PFSK-1 (cell line): ENCODE measurements around the gene JUNB.
A peak's percentile ranks its signal among the peaks of the same experiment; 100 is the strongest.

Experiments used
- FOXP2 ChIP-seq: optimal IDR thresholded peaks from 2 replicates; pipeline ENCODE3; 2011; ENCODE audit warnings: borderline replicate concordance, control low read depth, inconsistent platforms; ENCODE audit not compliant: insufficient read depth; ENCODE audit errors: extremely low read length, extremely low read depth
- POLR2AphosphoS5 ChIP-seq: IDR thresholded peaks from 2 replicates; pipeline ENCODE4 v1.6.1; 2012; ENCODE audit warnings: low read depth, mild to moderate bottlenecking, control low read depth, low read length, moderate library complexity
- REST ChIP-seq, 2 experiments: IDR thresholded peaks; 2 replicates each; pipeline versions ENCODE4 v1.6.1 to v1.8.0; 2011 to 2012; ENCODE audit warnings: low read depth in 2 of 2, low read length in 2 of 2, control low read depth in 1 of 2, inconsistent platforms in 1 of 2, mild to moderate bottlenecking in 1 of 2, moderate library complexity in 1 of 2; ENCODE audit not compliant: insufficient read depth in 1 of 2
- SIN3A ChIP-seq: IDR thresholded peaks from 2 replicates; pipeline ENCODE4 v1.6.1; 2012; ENCODE audit warnings: mild to moderate bottlenecking, low read length, moderate library complexity, borderline replicate concordance; ENCODE audit not compliant: insufficient read depth
- TAF1 ChIP-seq: IDR thresholded peaks from 2 replicates; pipeline ENCODE4 v1.6.1; 2012; ENCODE audit warnings: low read length, control low read depth, borderline replicate concordance; ENCODE audit not compliant: insufficient read depth

JUNB gene

GRCh38 chr19:12834976-12835757 is 43.9 kb downstream of the JUNB start:
- TF ChIP-seq SIN3A (no peak), POLR2AphosphoS5 (peak; percentile 41; the same call in 1 of the 2 replicates), TAF1 (no peak), REST (IDR thresholded peaks at IDR 0.05; ENCODE audit: insufficient read depth in 1 of 2, low read depth in 2 of 2, low read length in 2 of 2) (no peak), FOXP2 (peak; percentile 48)

GRCh38 chr19:12836529-12836863 is 45.2 kb downstream of the JUNB start:
- TF ChIP-seq FOXP2 (no peak), REST (IDR thresholded peaks at IDR 0.05; ENCODE audit: insufficient read depth in 1 of 2, low read depth in 2 of 2, low read length in 2 of 2) (no peak), POLR2AphosphoS5 (no peak), SIN3A (no peak), TAF1 (no peak)

- no peak for TF ChIP-seq REST (IDR thresholded peaks at IDR 0.05; ENCODE audit: insufficient read depth in 1 of 2, low read depth in 2 of 2, low read length in 2 of 2)
- no peak for TF ChIP-seq POLR2AphosphoS5
- TF ChIP-seq SIN3A: no peak; the same call in 1 of the 2 replicates
- no peak for TF ChIP-seq FOXP2
- no peak for TF ChIP-seq TAF1
Observed at GRCh38 chr19:12837225-12837624, 45.9 kb downstream of the JUNB start.

- TF ChIP-seq POLR2AphosphoS5: no peak
- TF ChIP-seq FOXP2: peak; percentile 42
Observed at GRCh38 chr19:12838182-12838885, 47.0 kb downstream of the JUNB start, which contains the start of gene MAST1. Gene MAST1 (plus strand): TSS chr19:12838515. CDS start chr19:12838573, 58 bp downstream.

GRCh38 chr19:12838886-12839756 is 47.8 kb downstream of the JUNB start:
- TF ChIP-seq FOXP2 (peak; percentile 15), TAF1 (no peak), REST (IDR thresholded peaks at IDR 0.05; ENCODE audit: insufficient read depth in 1 of 2, low read depth in 2 of 2, low read length in 2 of 2) (no peak), SIN3A (no peak), POLR2AphosphoS5 (no peak)
